Upper lobe of left lung (tissue), 6 donors: ENCODE data around the gene CGA. TPM values are rescaled to one million over a fixed set of nuclear protein-coding genes. Genes with fewer than 3 reads are reported as not detected.

Experiments
- ATAC-seq, 2 donors: fragments of 200-7000 bp; cut with Tn5 transposase; one replicate each; pipeline ENCODE4 v1.9.1; 2022; ENCODE audit warnings: mild to moderate bottlenecking in 2 of 2, moderate library complexity in 2 of 2; ENCODE audit not compliant: low FRiP score in 2 of 2
- DNase-seq, 2 donors: peaks; one replicate each; pipeline ENCODE4 v3.0.0-alpha.2; 2019 to 2020
- H3K27ac ChIP-seq, 4 donors: fragments of 200-600 bp; sonication (generic); one replicate each; pipeline ENCODE4 v1.5.1; 2016 to 2019
- H3K27me3 ChIP-seq, 4 donors: fragments of 200-600 bp; sonication (generic); one replicate each; pipeline ENCODE4 v1.5.1; 2017 to 2019
- H3K36me3 ChIP-seq, 4 donors: fragments of 200-600 bp; sonication (generic); one replicate each; pipeline ENCODE4 v1.5.1; 2016 to 2019
- H3K4me1 ChIP-seq, 4 donors: fragments of 200-600 bp; sonication (generic); one replicate each; pipeline ENCODE4 v1.5.1; 2018 to 2019
- H3K4me3 ChIP-seq, 4 donors: fragments of 200-600 bp; sonication (generic); one replicate each; pipeline ENCODE4 v1.5.1; 2017 to 2019; ENCODE audit warnings: mild to moderate bottlenecking in 2 of 4, moderate library complexity in 1 of 4
- H3K9me3 ChIP-seq, 4 donors: fragments of 200-600 bp; sonication (generic); one replicate each; pipeline ENCODE4 v1.5.1; 2018 to 2019
- CTCF ChIP-seq, 6 experiments: fragments of 450-650 bp in 4 of 6; fragments of 200-600 bp in 2 of 6; sonication (generic) in 2 of 6; IDR thresholded peaks; one replicate each; pipeline ENCODE4 v1.5.1; 2016 to 2019; ENCODE audit warnings: antibody characterized with exemption in 6 of 6
- EP300 ChIP-seq, 4 donors: sonication (generic); formaldehyde crosslinking; IDR thresholded peaks; one replicate each; pipeline ENCODE4 v1.5.1; 2017; ENCODE audit warnings: antibody characterized with exemption in 4 of 4, control low read depth in 2 of 4
- POLR2A ChIP-seq, 4 donors: fragments of 450-650 bp; IDR thresholded peaks; one replicate each; pipeline ENCODE4 v1.5.1; 2016 to 2017; ENCODE audit warnings: antibody characterized with exemption in 4 of 4, mild to moderate bottlenecking in 2 of 4
- POLR2AphosphoS5 ChIP-seq, 2 donors: sonication (generic); formaldehyde crosslinking; IDR thresholded peaks; one replicate each; pipeline ENCODE4 v1.5.1; 2017; ENCODE audit warnings: antibody characterized with exemption in 2 of 2
- WGBS, 2 donors: methylation state at CpG; one replicate each; pipeline ENCODE4 v1.1.5; 2017 to 2018; 5-methylcytosine and 5-hydroxymethylcytosine counted together
- total RNA-seq, 6 donors: library from RNA; depleted of rRNA in 4 of 6; stranded (reverse); fragments of >200 nt in 4 of 6; gene quantifications; one replicate each; pipeline versions ENCODE4 v1.1.0 to v1.2.1, GENCODE V29; 2016 to 2021
- donor health status: DM: no; HTN: no; CAD: no; lungs with moderate emphysema.
- donor health status: DM: no; HTN: yes; CAD: no; lungs with severe emphysema.

The CGA gene
- total RNA-seq, 6 donors from 2014 or later, result not detected

GRCh38 chr6:87054143-87054833 is 40.6 kb downstream of the CGA start:
- no peaks in the 10 kb centered on the region for H3K36me3 ChIP-seq
- H3K4me1 ChIP-seq, result no peaks in the 10 kb centered on the region
- no peak for DNase-seq
- WGBS, 2 donors, result 75 to 96% methylated on average over 3 of the region's 3 CpGs
- ATAC-seq, result no peak
- no peak overlapping the region for H3K27ac ChIP-seq
- H3K27me3 ChIP-seq, result no peaks in the 10 kb centered on the region
- H3K9me3 ChIP-seq, result no peaks in the 10 kb centered on the region
- TF ChIP-seq POLR2AphosphoS5 (IDR thresholded peaks at IDR 0.05) (no peak), CTCF (IDR thresholded peaks at IDR 0.05) (no peak), EP300 (IDR thresholded peaks at IDR 0.05) (no peak), POLR2A (IDR thresholded peaks at IDR 0.05) (no peak)
- no peak overlapping the region for H3K4me3 ChIP-seq

GRCh38 chr6:87053312-87053711 is 41.6 kb downstream of the CGA start:
- no peak for DNase-seq

GRCh38 chr6:87049779-87050178 is 45.1 kb downstream of the CGA start:
- no peaks in the 10 kb centered on the region for H3K27me3 ChIP-seq
- no peak overlapping the region for H3K27ac ChIP-seq
- H3K4me1 ChIP-seq, result no peaks in the 10 kb centered on the region
- H3K36me3 ChIP-seq, result no peaks in the 10 kb centered on the region
- ATAC-seq (no peak), DNase-seq (no peak)
- H3K9me3 ChIP-seq, result no peaks in the 10 kb centered on the region
- 86 to 94% methylated on average over 1 of the region's 1 CpG for WGBS, 2 donors
- no peak overlapping the region for H3K4me3 ChIP-seq
- no peak for TF ChIP-seq CTCF (IDR thresholded peaks at IDR 0.05)
- TF ChIP-seq POLR2A (IDR thresholded peaks at IDR 0.05), result no peak
- TF ChIP-seq POLR2AphosphoS5 (IDR thresholded peaks at IDR 0.05), result no peak
- no peak for TF ChIP-seq EP300 (IDR thresholded peaks at IDR 0.05)

More at GRCh38 chr6:87053312-87053711, 41.6 kb downstream of the CGA start:
- no peak overlapping the region for H3K4me3 ChIP-seq
- no peaks in the 10 kb centered on the region for H3K9me3 ChIP-seq
- no peak for ATAC-seq
- no peaks in the 10 kb centered on the region for H3K27me3 ChIP-seq
- no peak for TF ChIP-seq POLR2AphosphoS5 (IDR thresholded peaks at IDR 0.05)
- no peak for TF ChIP-seq POLR2A (IDR thresholded peaks at IDR 0.05)
- no peak for TF ChIP-seq CTCF (IDR thresholded peaks at IDR 0.05)
- TF ChIP-seq EP300 (IDR thresholded peaks at IDR 0.05), result no peak
- no peaks in the 10 kb centered on the region for H3K4me1 ChIP-seq
- H3K27ac ChIP-seq, result no peak overlapping the region
- 88 to 93% methylated on average over 1 of the region's 1 CpG for WGBS, 2 donors
- H3K36me3 ChIP-seq, result no peaks in the 10 kb centered on the region

- Histone ChIP-seq H3K4me1 (no peaks in the 10 kb centered on the region), H3K27ac (no peak overlapping the region), H3K36me3 (no peaks in the 10 kb centered on the region), H3K4me3 (no peak overlapping the region), H3K9me3 (peaks cover 0 to 4% (median 0%) of the 10 kb centered on the region in 4 donors), H3K27me3 (no peaks in the 10 kb centered on the region)
- DNase-seq, result no peak
- TF ChIP-seq EP300 (IDR thresholded peaks at IDR 0.05) (no peak), POLR2A (IDR thresholded peaks at IDR 0.05) (no peak), POLR2AphosphoS5 (IDR thresholded peaks at IDR 0.05) (no peak), CTCF (IDR thresholded peaks at IDR 0.05) (no peak)
- 45 to 70% methylated on average over 5 of the region's 5 CpGs for WGBS, 2 donors
- ATAC-seq, result no peak
Observed at GRCh38 chr6:87045521-87046075, 49.3 kb downstream of the CGA start.

- Histone ChIP-seq H3K4me3 (no peak overlapping the region), H3K4me1 (no peaks in the 10 kb centered on the region), H3K36me3 (no peaks in the 10 kb centered on the region), H3K27me3 (no peaks in the 10 kb centered on the region), H3K9me3 (peaks cover 0 to 4% (median 0%) of the 10 kb centered on the region in 4 donors), H3K27ac (no peak overlapping the region)
- TF ChIP-seq POLR2AphosphoS5 (IDR thresholded peaks at IDR 0.05), result no peak
- TF ChIP-seq POLR2A (IDR thresholded peaks at IDR 0.05), result no peak
- no peak for TF ChIP-seq EP300 (IDR thresholded peaks at IDR 0.05)
- TF ChIP-seq CTCF (IDR thresholded peaks at IDR 0.05), result no peak
- 86 to 87% methylated on average over 4 of the region's 4 CpGs for whole genome bisulfite sequencing, 2 donors
- ATAC-seq (no peak), DNase-seq (no peak)
Observed at GRCh38 chr6:87040729-87041128, 54.2 kb downstream of the CGA start.
